Motor neuron (in vitro differentiated cells): ENCODE data around the gene DGKD. TPM values are rescaled to one million over a fixed set of nuclear protein-coding genes. Genes with fewer than 3 reads are reported as not detected.

ENCODE experiments used
- ATAC-seq, 8 experiments: fragments of 200-7000 bp; cut with Tn5 transposase; replicated peaks in 6 of 8; 2 replicates each; pipeline ENCODE4 v1.8.0; 2021; ENCODE audit warnings: mild to moderate bottlenecking in 8 of 8, moderate library complexity in 8 of 8
- H3K27ac ChIP-seq, 2 donors: fragments of 250-450 bp; sonication (Bioruptor Pico); 2 replicates each; pipeline ENCODE4 v1.9.0; 2021; ENCODE audit warnings: antibody characterized with exemption in 2 of 2, mild to moderate bottlenecking in 2 of 2, moderate library complexity in 1 of 2
- H3K4me1 ChIP-seq, 2 donors: fragments of 250-450 bp; sonication (Bioruptor Pico); replicated peaks in 1 of 2; 2 replicates each; pipeline ENCODE4 v1.6.1; 2021; ENCODE audit warnings: antibody characterized with exemption in 2 of 2, mild to moderate bottlenecking in 2 of 2, moderate library complexity in 1 of 2
- H3K4me3 ChIP-seq, 5 donors: fragments of 250-450 bp; sonication (Bioruptor Pico); 2 replicates each; pipeline ENCODE4 v1.9.0; 2021; ENCODE audit warnings: antibody characterized with exemption in 5 of 5, mild to moderate bottlenecking in 5 of 5, moderate library complexity in 4 of 5
- WGBS, 10 experiments: fragments of 450-650 bp; shearing (Covaris generic); methylation state at CpG; one replicate each; pipeline ENCODE4 v1.0.0; 2022; 5-methylcytosine and 5-hydroxymethylcytosine counted together
- in situ Hi-C, 9 experiments: fragments of 400-800 bp; cut with MboI; loops; one replicate each; pipeline ENCODE4 v1.15.0; 2021; ENCODE audit warnings: low sequenced_read_pairs in 9 of 9, low pct_unique_long_range_greater_than_20kb in 2 of 9; ENCODE audit not compliant: unreplicated experiment in 9 of 9
- total RNA-seq, 8 experiments: library from RNA; unstranded; fragments of 300-600 nt; gene quantifications; 2 replicates each; pipeline versions ENCODE4 v1.2.3 to v1.2.4, GENCODE V29; 2022

The DGKD gene
- total RNA-seq, 8 experiments from 2014 or later, result 11.0 to 40.8 (median 22.3) TPM

GRCh38 chr2:233436691-233437438 is 82.6 kb downstream of the DGKD start:
- ATAC-seq, result no peak
- in situ Hi-C loops, result no loop called here
- Histone ChIP-seq H3K4me3 (no peak overlapping the region), H3K27ac (no peak overlapping the region), H3K4me1 (no peaks in the 10 kb centered on the region)
- 80 to 100% (median 91%) methylated on average over 2 to 7 of the region's 17 CpGs; no CpG with 5 or more reads in 5 of the 10 experiments for WGBS, 10 experiments

DNA sequence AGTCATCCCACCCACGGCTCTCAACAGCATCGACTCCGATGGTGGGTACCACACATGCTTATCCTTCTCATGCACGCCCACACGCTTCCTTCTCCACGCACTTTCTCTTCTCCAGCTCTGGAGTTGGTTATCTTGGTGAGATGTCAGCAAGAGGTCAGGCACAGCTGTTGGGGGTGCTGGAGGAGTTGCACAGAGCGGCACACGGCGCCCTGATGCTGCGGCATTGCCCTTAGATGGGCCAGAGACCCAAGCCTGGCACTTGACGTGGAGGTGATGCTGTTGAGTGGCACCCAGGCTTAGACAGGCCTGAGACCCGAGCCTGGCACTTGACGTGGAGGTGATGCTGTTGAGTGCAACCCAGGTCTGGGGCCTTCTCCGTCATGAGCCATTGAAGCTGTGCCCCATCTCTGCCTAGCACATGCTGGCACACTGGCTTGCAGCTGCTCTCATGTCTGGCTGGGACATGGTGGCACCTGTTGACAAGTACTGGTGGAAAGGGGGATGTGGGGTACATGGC is 83.2 kb downstream of the DGKD start:
- 87 to 100% (median 97%) methylated on average over 3 to 10 of the region's 14 CpGs; no CpG with 5 or more reads in 6 of the 10 experiments for WGBS, 10 experiments
- Histone ChIP-seq H3K4me1 (no peaks in the 10 kb centered on the region), H3K4me3 (no peak overlapping the region), H3K27ac (no peak overlapping the region)
- no peak for ATAC-seq
- in situ Hi-C loops, result no loop called here

DNA sequence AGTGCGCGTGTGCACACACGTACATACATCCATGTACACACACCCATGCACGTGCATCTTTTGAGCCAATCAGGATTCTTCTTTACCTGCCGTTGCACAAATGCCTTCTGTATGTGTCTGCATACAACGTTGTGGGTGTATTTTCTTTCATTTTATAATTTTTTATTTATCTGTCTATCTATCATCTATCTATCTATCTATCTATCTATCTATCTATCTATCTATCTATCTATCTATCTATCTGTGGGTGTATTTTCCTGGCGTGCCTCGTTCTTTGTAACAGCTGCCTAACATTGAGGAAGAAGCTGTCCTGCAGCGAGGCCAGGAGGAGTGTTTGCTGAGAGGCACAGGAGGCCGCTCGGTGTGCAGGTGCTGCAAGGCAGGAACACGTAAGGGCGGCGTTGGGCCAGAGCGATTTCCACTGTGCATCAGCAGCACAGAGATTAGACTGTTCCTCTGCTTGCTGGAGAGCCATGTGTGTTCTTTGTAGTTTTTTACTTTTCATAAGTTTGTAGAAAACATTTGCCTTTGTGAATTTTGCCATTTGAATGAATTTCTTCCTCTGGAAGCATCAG is 84.4 kb downstream of the DGKD start:
- Histone ChIP-seq H3K27ac (no peak overlapping the region), H3K4me1 (no peaks in the 10 kb centered on the region), H3K4me3 (no peak overlapping the region)
- WGBS, 10 experiments, result 76 to 100% (median 94%) methylated on average over 4 to 13 of the region's 15 CpGs
- no peak for ATAC-seq
- in situ Hi-C loops, result no loop called here

- H3K4me1 ChIP-seq, result no peaks in the 10 kb centered on the region
- 79 to 94% (median 87%) methylated on average over 3 to 8 of the region's 9 CpGs; no CpG with 5 or more reads in 7 of the 10 experiments for WGBS, 10 experiments
- in situ Hi-C loops, result no loop called here
- no peak for ATAC-seq
- no peak overlapping the region for H3K27ac ChIP-seq
- no peak overlapping the region for H3K4me3 ChIP-seq
Observed at GRCh38 chr2:233439191-233439590, 84.9 kb downstream of the DGKD start.

GRCh38 chr2:233440314-233440713 is 86.0 kb downstream of the DGKD start:
- 79 to 100% (median 97%) methylated on average over 1 to 5 of the region's 17 CpGs; no CpG with 5 or more reads in 5 of the 10 experiments for WGBS, 10 experiments
- no peak overlapping the region for H3K27ac ChIP-seq
- no peaks in the 10 kb centered on the region for H3K4me1 ChIP-seq
- in situ Hi-C loops, result no loop called here
- no peak overlapping the region for H3K4me3 ChIP-seq
- no peak for ATAC-seq

GRCh38 chr2:233440714-233441113 is 86.4 kb downstream of the DGKD start:
- no peak for ATAC-seq
- H3K4me3 ChIP-seq, result no peak overlapping the region
- WGBS, 10 experiments, result 60 to 100% (median 90%) methylated on average over 1 to 3 of the region's 9 CpGs; no CpG with 5 or more reads in 4 of the 10 experiments
- H3K4me1 ChIP-seq, result no peaks in the 10 kb centered on the region
- H3K27ac ChIP-seq, result no peak overlapping the region
- in situ Hi-C loops, result no loop called here

DNA sequence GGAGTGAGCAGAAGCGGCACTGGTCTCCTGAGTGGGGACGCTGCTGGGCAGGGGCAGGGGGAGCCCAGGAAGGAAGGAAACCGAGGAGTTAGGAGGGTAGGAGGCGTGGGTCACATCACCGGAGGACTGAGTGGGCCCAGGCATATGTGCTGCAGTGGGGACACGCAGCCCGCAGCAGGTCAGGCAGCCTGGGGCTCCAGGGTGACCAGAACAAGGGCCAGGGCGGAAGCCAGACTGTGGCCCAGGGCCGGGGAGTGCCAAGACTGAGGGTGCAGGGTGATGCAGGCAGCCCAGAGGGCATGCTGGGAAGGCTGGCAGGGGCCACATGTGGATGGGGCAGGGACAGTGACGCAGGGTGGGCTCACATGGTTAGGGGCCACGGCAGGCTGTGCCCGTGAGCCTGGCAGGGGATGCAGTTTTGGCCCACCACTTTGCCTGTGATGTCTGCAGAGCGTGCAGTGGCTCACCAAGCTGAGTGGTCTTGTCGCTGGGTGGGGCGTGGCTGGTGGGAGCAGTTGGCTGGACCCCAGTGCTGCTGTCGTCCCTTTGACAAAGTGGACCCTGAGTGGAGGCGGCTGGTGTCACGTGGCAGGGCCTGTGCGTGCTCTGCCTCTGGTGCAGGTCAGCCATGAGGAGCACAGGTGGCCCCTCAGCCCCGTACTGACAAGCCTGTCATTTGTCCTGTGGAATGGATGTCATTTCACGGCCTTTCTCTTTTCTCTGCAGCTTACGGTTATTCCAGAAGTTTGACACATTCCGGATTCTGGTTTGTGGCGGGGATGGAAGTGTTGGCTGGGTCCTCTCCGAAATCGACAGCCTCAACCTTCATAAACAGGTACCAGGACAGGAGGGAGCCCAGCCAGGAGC is 87.1 kb downstream of the DGKD start:
- no peak overlapping the region for H3K27ac ChIP-seq
- in situ Hi-C loops, result no loop called here
- no peak for ATAC-seq

DNA sequence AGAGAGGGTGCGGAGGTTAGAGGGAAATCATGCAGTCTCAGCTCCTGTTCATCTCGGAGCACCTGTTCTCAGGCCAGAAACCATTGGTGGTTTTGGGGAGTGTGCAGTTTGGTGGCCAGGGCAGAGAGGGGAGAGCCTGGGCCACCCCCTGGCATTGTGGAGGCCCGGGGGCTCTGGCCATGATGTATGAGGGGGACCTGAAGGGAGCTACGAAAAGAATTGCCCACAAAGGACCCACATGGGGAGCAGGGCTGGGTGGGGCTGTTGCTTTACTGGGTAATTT is 87.7 kb downstream of the DGKD start:
- Histone ChIP-seq H3K27ac (no peak overlapping the region), H3K4me1 (peaks cover 0 to 6% of the 10 kb centered on the region in 2 donors), H3K4me3 (no peak overlapping the region)
- 67 to 100% (median 100%) methylated on average over 1 to 2 of the region's 4 CpGs; no CpG with 5 or more reads in 5 of the 10 experiments for WGBS, 10 experiments
- in situ Hi-C loops, result no loop called here
- no peak for ATAC-seq

More for the DNA sequence above, 87.1 kb downstream of the DGKD start:
- no peak overlapping the region for H3K4me3 ChIP-seq
- 83 to 100% (median 95%) methylated on average over 1 to 12 of the region's 26 CpGs; no CpG with 5 or more reads in 1 of the 10 experiments for WGBS, 10 experiments
- peaks cover 0 to under 1% of the 10 kb centered on the region in 2 donors for H3K4me1 ChIP-seq

DNA sequence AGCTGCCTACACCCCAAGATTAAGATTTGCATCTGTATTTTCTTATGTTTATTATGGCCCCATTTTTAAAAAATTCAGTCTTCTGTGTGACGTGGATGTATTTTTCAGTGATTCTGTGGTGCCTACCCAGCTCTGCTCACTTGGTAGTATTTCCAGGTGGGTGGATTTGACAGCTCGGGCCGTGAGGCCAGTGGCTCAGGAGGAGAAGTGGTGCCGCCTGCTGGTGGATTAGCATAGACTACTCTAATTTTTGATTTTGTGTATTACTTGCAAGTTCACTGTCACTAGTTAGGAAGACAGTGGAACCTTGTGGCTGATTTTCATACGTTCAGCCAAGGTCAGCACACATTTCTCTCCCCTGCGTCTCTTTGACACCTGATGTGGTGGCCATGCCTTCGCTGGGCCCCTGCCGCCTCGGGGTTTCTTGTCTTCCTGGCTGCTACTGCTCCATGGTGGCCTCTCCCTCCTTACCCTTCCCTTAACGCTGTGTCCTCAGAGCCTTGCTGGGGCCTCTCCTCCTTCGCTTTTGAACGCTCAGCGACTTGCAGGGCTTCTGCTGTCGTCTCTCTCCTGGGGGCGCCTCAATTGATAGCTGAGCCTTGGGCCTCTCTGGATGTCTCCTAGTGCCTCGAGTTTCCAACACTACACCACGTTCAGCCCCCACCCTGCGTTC is 89.4 kb downstream of the DGKD start:
- H3K4me3 ChIP-seq, result no peak overlapping the region
- H3K27ac ChIP-seq, result no peak overlapping the region
- H3K4me1 ChIP-seq, result peaks cover 3 to 11% of the 10 kb centered on the region in 2 donors
- ATAC-seq, result peak; percentile 27 to 86 (median 66)
- in situ Hi-C loops, result no loop called here
- WGBS, 10 experiments, result 41 to 86% (median 59%) methylated on average over 1 to 11 of the region's 18 CpGs; no CpG with 5 or more reads in 1 of the 10 experiments

GRCh38 chr2:233444501-233444900 is 90.2 kb downstream of the DGKD start:
- Histone ChIP-seq H3K4me1 (peaks cover 3 to 11% of the 10 kb centered on the region in 2 donors), H3K27ac (no peak overlapping the region), H3K4me3 (no peak overlapping the region)
- WGBS, 10 experiments, result 88 to 100% (median 100%) methylated on average over 2 to 9 of the region's 11 CpGs; no CpG with 5 or more reads in 3 of the 10 experiments
- no peak for ATAC-seq
- in situ Hi-C loops, result no loop called here

DNA sequence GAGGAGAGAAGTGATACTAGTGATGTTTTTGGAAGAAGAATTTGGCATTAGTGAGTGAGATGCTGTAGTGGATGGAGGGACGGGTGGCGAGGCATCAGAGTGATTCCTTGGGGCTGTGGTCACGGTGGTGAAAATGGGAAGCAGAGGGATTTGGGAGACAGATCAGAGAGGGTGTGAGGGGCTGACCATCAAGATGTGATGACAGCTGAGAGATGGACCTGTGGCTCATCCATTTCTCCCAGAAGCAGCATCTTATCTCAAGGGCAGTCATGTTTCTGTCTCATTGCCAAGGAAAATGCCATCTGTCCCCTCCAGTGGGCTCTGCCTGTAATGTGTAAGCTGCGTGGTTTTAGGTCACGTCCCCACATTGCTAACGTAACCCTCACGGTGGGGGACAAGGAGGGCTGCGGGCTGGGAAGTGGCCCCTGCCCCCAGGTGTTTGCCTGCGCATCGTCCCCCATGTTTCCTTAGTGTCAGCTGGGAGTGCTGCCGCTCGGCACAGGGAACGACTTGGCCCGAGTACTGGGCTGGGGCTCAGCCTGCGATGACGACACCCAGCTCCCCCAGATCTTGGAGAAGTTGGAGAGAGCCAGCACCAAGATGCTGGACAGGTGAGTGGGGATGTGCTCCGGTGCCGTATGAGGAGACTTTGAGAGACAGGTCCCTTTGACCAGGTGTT is 91.0 kb downstream of the DGKD start:
- H3K4me3 ChIP-seq, result no peak overlapping the region
- 92 to 100% (median 100%) methylated on average over 1 to 9 of the region's 18 CpGs; no CpG with 5 or more reads in 5 of the 10 experiments for WGBS, 10 experiments
- no peak for ATAC-seq
- H3K27ac ChIP-seq, result no peak overlapping the region
- in situ Hi-C loops, result no loop called here
- peaks cover 8 to 13% of the 10 kb centered on the region in 2 donors for H3K4me1 ChIP-seq

- Histone ChIP-seq H3K27ac (no peak overlapping the region), H3K4me1 (peaks cover 10 to 14% of the 10 kb centered on the region in 2 donors), H3K4me3 (no peak overlapping the region)
- ATAC-seq, result no peak
- in situ Hi-C loops, result no loop called here
- 60 to 100% (median 83%) methylated on average over 1 of the region's 1 CpG; no CpG with 5 or more reads in 7 of the 10 experiments for WGBS, 10 experiments
Observed at GRCh38 chr2:233446121-233446520, 91.8 kb downstream of the DGKD start.
